Subcutaneous abdominal adipose tissue (tissue), 5 donors: ENCODE measurements around the gene RGS7.
"Not testable (repeated sequence)": the region's sequence is repeated elsewhere in the genome, so short reads cannot be mapped to it uniquely, and the experiment has no call there.

Source experiments
- H3K27ac ChIP-seq: one replicate; pipeline ENCODE4 v1.7.0; 2013; ENCODE audit warnings: low read depth, mild to moderate bottlenecking, inconsistent platforms, low read length, moderate library complexity
- H3K27me3 ChIP-seq, 5 donors: one replicate each; pipeline ENCODE4 v1.7.0; 2013; ENCODE audit warnings: low read length in 5 of 5, inconsistent platforms in 1 of 5; ENCODE audit not compliant: control insufficient read depth in 5 of 5, insufficient read depth in 4 of 5
- H3K36me3 ChIP-seq, 5 donors: one replicate each; pipeline ENCODE4 v1.7.0; 2013; ENCODE audit warnings: low read length in 5 of 5; ENCODE audit not compliant: control insufficient read depth in 5 of 5, insufficient read depth in 5 of 5
- H3K4me1 ChIP-seq, 5 donors: one replicate each; pipeline ENCODE4 v1.7.0; 2013; ENCODE audit warnings: low read length in 5 of 5, mild to moderate bottlenecking in 3 of 5, moderate library complexity in 1 of 5; ENCODE audit not compliant: control insufficient read depth in 5 of 5, insufficient read depth in 5 of 5
- H3K4me3 ChIP-seq, 5 donors: one replicate each; pipeline ENCODE4 v1.7.0; 2013; ENCODE audit warnings: low read length in 5 of 5, low read depth in 1 of 5
- H3K9ac ChIP-seq, 5 donors: one replicate each; pipeline ENCODE4 v1.7.0; 2013; ENCODE audit warnings: low read length in 5 of 5, mild to moderate bottlenecking in 4 of 5, moderate library complexity in 3 of 5
- H3K9me3 ChIP-seq, 5 donors: one replicate each; pipeline ENCODE4 v1.7.0; 2013; ENCODE audit warnings: low read length in 5 of 5; ENCODE audit not compliant: control insufficient read depth in 5 of 5
- donor health status: healthy.
- donor health status: healthy.
- donor health status: healthy.
- donor health status: healthy.
- donor health status: healthy.

RGS7 gene

DNA sequence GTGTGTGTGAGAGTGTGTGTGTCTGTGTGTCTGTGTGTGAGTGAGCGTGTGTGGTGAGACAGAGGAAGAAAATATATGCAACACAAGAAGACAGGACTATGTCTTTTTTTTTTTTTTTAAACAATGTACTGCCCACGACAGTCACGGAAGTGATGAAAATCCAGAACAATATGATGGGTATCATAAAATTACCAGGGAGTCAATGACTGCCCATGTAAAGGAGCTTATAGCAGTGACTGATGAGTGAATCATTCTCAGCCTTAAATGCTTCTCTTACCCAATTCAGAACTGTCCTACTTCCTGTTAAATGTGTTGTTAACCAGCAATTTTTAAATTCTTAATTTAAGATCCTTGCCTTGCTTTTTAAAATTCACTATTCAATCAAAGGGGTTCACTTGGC is 46.6 kb downstream of the RGS7 start:
- H3K9me3 ChIP-seq = peaks cover 0 to 10% (median 4%) of the 10 kb centered on the region in 5 donors
- no peak overlapping the region for H3K9ac ChIP-seq
- H3K4me3 ChIP-seq = no peak overlapping the region
- H3K27ac ChIP-seq = no peak overlapping the region
- no peaks in the 10 kb centered on the region for H3K27me3 ChIP-seq
- no peaks in the 10 kb centered on the region for H3K4me1 ChIP-seq
- H3K36me3 ChIP-seq = no peaks in the 10 kb centered on the region

DNA sequence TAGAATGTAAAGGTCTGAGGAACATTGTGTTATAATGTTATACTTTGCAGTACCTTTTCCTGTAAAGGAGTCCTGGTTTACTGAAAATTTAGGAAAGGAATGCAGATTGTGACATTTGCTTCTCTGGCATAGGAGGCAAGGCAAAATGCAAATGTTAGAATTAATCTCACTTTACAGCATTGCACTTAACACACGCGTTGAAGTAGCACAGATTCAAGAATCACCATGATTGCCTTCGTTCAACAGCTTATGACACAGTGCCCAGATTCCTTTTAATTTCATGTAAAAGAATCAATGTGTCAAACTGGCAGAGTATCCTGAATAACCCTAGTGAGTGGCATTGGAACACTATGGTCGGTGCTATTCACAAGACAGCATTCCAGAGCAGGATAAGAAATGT is 47.4 kb downstream of the RGS7 start:
- Histone ChIP-seq H3K27ac (no peak overlapping the region), H3K27me3 (no peaks in the 10 kb centered on the region), H3K36me3 (no peaks in the 10 kb centered on the region), H3K9ac (no peak overlapping the region), H3K9me3 (peaks cover 0 to 12% (median 4%) of the 10 kb centered on the region in 5 donors), H3K4me3 (no peak overlapping the region), H3K4me1 (no peaks in the 10 kb centered on the region)

DNA sequence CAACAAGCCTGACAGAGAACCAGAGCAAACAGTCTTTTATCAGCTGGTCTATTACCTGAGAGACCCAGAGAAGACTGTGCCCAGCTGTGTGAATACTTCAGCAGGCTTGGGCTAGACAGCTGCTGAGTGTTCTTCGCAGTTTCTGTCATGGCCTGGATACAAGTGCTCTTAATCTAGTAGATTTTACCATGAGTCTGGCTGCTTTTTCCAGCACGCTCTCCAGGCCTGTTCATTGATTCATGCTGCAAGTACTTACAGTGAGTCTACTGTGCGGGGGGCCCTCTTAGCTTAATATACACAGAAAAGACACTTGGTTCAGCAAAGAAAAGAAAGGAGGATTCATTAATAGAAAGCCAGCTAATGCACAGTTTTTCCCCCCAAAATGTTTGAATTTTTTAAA is 48.5 kb downstream of the RGS7 start:
- Histone ChIP-seq H3K4me1 (no peaks in the 10 kb centered on the region), H3K9me3 (peaks cover 0 to 16% (median 8%) of the 10 kb centered on the region in 5 donors), H3K27me3 (no peaks in the 10 kb centered on the region), H3K4me3 (no peak overlapping the region), H3K27ac (no peak overlapping the region), H3K9ac (no peak overlapping the region), H3K36me3 (no peaks in the 10 kb centered on the region)

DNA sequence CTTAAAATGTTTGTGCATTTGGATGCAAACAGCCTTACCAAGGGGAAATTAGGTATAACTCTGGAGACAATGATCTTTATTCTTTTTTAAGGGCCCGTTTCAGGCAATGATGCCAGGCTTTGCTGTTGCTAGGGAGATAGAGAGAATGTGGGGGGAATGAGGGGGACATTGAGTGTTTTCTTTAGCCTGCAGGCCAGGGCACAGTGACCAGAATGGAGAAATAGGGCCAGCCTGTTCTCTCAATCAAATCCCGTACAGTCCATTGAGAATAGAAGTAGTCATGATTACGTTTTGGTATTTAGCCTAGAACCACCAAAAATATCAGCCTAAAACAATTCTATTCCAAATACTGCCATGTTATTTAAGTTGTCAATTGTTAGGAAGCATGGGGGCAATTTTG is 49.0 kb downstream of the RGS7 start:
- Histone ChIP-seq H3K4me3 (no peak overlapping the region), H3K27ac (no peak overlapping the region), H3K9me3 (peaks cover 0 to 16% (median 8%) of the 10 kb centered on the region in 5 donors), H3K9ac (no peak overlapping the region), H3K36me3 (no peaks in the 10 kb centered on the region), H3K27me3 (no peaks in the 10 kb centered on the region), H3K4me1 (no peaks in the 10 kb centered on the region)

DNA sequence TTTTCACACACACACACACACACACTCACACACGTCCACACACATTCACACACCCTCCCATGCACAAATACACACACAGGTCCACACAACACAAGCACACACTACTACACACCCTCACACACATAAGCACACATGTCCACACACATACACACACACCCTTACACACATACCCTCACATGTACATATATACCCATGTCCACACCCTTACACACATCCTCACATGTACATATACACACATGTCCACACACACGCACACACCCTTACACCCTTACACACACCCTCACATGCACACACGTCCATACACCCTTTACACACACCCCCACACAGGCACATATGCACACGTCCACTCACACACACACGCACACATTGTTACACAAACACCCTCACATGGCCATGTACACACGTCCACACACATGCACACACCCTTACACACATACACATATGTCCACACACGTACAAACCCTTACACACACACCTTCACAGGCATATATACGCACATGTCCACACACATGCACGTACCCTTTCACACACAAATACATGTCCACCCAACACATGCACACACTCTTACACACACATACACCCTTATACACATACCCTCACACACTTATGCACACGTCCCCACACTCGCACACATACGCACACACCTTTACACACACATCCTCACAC is 50.7 kb downstream of the RGS7 start:
- Histone ChIP-seq H3K9me3 (peaks cover 0 to 16% (median 8%) of the 10 kb centered on the region in 5 donors), H3K27ac (no peak overlapping the region), H3K4me3 (no peak overlapping the region), H3K9ac (no peak overlapping the region), H3K27me3 (no peaks in the 10 kb centered on the region), H3K36me3 (no peaks in the 10 kb centered on the region), H3K4me1 (no peaks in the 10 kb centered on the region)

DNA sequence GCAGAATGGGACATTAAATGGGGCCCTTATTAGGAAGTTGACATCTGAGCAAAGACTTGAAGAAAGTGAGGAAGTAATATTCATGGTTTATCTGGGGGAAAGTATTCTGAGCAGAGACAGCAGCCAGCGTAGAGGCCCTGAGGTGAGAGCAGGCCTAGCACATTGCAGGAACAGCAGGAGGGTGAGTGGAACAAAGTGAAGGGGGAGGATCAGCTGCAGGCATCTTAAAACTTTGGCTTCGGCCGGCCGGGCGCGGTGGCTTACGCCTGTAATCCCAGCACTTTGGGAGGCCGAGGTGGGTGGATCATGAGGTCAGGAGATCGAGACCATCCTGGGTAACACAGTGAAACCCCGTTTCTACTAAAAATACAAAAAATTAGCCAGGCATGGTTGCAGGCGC is 55.0 kb downstream of the RGS7 start:
- not testable (repeated sequence) for H3K27ac ChIP-seq, H3K36me3 ChIP-seq

DNA sequence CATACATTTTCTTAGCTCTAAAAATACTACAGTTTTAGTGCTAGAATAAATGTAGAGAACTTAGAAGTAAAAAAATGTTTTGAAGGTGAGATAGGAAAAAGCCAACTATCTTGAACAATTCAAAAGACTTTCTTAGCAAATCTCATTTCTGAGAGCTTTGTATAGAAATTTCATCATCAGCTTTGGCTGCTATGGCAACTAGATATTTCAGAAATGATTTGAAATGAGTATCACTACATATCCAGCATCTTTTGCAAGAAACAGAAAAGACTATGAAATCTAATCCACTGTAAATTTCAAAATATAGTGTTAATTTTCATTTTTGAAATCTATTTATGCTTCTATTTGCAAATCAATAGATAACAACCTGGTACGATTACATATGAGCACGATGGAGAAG is 57.7 kb downstream of the RGS7 start:
- H3K9ac ChIP-seq = no peak overlapping the region
- no peaks in the 10 kb centered on the region for H3K36me3 ChIP-seq
- no peaks in the 10 kb centered on the region for H3K4me1 ChIP-seq
- H3K9me3 ChIP-seq = peaks cover 0 to 8% (median 4%) of the 10 kb centered on the region in 5 donors
- H3K27ac ChIP-seq = no peak overlapping the region
- H3K4me3 ChIP-seq = no peak overlapping the region
- H3K27me3 ChIP-seq = no peaks in the 10 kb centered on the region

More for the DNA sequence above, 55.0 kb downstream of the RGS7 start:
- not testable (repeated sequence) for H3K9ac ChIP-seq, H3K4me1 ChIP-seq, H3K4me3 ChIP-seq, H3K27me3 ChIP-seq
- H3K9me3 ChIP-seq = peaks cover 0 to 16% (median 8%) of the 10 kb centered on the region in 5 donors

DNA sequence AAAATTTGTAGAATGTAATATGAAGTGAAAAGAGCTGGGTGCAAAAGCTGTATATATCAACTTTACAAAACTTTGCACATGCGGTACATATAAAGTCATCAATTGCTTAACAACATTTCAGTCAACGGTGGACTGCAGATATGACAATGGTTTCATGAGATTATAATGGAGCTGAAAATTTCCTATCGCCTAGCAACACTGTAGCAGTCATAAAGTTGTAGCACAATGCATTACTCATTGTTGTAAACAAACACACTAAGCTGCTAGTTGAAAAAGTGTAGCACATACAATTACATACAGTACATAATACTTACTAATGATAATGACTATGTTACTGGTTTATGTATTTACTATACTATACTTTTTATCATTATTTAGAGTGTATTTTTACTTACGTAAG is 64.0 kb downstream of the RGS7 start:
- H3K4me3 ChIP-seq = no peak overlapping the region
- H3K27me3 ChIP-seq = peaks cover 0 to 2% (median 0%) of the 10 kb centered on the region in 5 donors
- no peaks in the 10 kb centered on the region for H3K36me3 ChIP-seq
- no peak overlapping the region for H3K9ac ChIP-seq
- no peaks in the 10 kb centered on the region for H3K4me1 ChIP-seq
- peaks cover 0 to 5% (median 0%) of the 10 kb centered on the region in 5 donors for H3K9me3 ChIP-seq
- H3K27ac ChIP-seq = no peak overlapping the region

DNA sequence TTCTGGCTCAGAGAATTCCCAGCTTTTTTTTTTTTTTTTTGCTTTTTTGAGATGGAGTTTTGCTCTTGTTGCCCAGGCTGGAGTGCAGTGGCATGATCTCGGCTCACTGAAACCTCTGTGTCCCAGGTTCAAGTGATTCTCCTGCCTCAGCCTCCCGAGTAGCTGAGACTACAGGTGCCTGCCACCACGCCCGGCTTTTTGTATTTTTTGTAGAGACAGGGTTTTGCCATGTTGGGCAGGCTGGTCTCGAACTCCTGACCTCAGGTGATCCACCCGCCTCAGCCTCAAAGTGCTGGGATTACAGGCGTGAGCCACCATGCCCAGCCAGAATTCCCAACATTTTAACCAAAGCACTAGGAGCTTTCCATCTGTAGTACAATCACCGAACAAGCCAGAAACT is 65.5 kb downstream of the RGS7 start:
- not testable (repeated sequence) for H3K4me3 ChIP-seq, H3K9me3 ChIP-seq, H3K27me3 ChIP-seq, H3K27ac ChIP-seq, H3K9ac ChIP-seq, H3K36me3 ChIP-seq, H3K4me1 ChIP-seq

DNA sequence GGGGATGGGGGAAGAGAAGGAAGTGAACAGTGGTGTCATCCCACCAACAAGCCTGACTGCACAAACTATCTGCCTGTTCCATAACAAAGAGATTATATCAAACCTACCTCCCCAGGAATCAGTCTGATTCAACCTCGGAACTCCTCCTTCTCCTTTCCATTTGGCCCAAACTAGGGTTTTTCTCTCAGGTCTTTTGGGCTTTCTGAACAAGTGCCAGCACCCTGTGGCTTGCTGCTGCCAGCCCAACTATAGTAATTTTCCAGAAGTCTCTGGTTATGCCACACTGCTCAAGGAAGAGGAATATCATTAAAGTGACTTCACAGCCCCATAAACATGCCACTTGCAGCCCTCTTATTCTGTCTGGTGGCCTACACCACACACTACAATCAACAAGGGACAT is 70.5 kb downstream of the RGS7 start:
- H3K9ac ChIP-seq = no peak overlapping the region
- no peaks in the 10 kb centered on the region for H3K36me3 ChIP-seq

More for the DNA sequence above, 70.5 kb downstream of the RGS7 start:
- Histone ChIP-seq H3K4me1 (no peaks in the 10 kb centered on the region), H3K9me3 (peaks cover 0 to 14% (median 8%) of the 10 kb centered on the region in 5 donors), H3K27me3 (peaks cover 0 to 2% (median 0%) of the 10 kb centered on the region in 5 donors), H3K27ac (no peak overlapping the region), H3K4me3 (no peak overlapping the region)
